HG02571 (cell line): ENCODE data around the gene SMAP1.
"Not testable (repeated sequence)": the region's sequence is repeated elsewhere in the genome, so short reads cannot be mapped to it uniquely, and the experiment has no call there.

Experiments
- ATAC-seq: cut with Tn5 transposase; IDR thresholded peaks from one replicate; pipeline ENCODE4 v1.9.1; 2021; ENCODE audit warnings: mild to moderate bottlenecking, moderate library complexity; ENCODE audit not compliant: unreplicated experiment

The SMAP1 gene

DNA sequence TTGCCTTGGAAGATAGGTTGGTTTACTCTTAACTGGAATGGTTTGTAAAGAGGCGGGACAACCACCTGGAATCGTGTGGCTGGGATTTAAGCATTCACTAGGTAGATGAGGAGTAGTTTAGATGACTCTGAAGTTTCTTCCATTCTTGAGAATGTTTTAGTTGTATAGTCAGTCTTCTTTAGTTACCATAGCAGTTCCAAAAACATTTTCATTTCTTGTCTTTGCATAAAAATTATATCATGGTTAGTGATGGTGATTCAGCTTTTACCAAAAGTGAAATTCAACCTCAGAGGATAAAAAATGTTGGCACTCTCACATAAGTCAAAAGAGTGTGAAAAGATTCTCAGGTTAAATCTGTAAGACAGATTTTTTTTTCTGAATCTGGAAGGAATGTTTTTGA lies 70.3 kb downstream of the SMAP1 start:
- no peak for ATAC-seq

DNA sequence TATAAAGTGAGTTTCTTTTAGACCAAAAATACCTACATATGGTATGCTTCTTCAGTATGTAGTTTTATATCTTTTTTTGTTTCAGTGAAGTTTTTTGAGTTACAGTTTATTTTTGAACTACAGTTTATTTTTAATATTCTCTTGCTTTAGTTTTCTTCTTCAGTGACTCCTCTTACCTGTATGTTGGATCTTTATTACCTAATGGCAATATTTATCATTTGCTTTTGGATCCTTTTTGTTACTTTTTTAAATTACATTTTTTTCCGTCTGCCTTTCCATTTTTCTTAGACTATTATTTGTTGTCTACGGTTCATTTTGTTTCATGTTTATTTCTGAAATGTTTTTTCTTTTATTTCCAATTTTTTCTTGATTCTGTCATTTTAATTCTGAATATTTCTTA lies 71.9 kb downstream of the SMAP1 start:
- no peak for ATAC-seq

DNA sequence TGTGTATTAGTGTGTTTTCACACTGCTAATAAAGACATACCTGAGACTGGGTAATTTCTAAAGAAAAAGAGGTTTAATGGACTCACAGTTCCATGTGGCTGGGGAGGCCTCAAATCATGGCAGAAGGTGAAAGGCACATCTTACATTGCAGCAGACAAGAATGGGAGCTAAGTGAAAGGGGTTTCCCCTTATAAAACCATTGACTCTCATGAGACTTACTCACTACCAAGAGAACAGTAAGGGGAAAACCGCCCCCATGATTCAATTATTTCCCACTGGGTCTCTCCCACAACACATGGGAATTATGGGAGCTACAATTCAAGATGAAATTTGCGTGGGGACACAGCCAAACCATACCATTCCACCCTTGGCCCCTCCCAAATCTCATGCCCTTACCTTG lies 73.1 kb downstream of the SMAP1 start:
- ATAC-seq = not testable (repeated sequence)

DNA sequence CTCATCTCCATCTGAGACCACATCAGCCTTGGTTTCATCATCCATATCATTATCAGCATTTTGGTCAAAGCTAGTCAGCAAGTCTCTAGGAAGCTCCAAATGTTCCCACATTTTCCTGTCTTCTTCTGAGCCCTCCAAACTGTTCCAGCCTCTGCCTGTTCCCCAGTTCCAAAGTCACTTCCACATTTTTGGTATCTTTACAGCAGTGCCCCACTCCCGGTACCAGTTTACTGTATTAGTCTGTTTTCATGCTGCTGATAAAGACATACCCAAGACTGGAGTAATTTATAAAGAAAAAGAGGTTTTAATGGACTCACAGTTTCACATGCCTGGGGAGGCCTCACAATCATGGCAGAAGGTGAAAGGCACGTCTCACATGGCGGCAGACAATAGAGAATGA lies 74.8 kb downstream of the SMAP1 start:
- not testable (repeated sequence) for ATAC-seq

DNA sequence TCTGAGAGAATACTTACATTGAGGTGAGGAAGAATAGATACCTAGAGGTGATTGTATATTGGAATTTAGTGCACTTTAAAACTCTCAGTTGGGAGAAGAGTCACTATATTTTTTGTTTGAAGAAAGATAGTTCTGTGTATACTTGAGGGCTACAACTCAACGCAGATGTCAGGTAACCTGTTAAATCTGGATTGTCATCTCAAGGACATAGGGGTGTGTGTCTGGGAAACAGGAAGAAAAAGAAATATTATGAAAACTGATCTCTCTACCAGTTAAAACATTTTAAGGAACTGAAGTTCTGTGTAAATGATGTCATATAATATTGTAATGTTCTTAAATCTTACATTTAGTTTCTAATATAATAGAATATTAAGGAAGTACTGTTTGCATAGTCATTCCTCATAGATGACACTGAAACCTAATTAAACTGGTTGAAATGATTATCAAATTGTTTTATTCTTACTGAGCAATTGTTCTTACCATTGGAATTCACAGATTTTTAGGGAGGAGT lies 86.2 kb downstream of the SMAP1 start:
- ATAC-seq = no peak

DNA sequence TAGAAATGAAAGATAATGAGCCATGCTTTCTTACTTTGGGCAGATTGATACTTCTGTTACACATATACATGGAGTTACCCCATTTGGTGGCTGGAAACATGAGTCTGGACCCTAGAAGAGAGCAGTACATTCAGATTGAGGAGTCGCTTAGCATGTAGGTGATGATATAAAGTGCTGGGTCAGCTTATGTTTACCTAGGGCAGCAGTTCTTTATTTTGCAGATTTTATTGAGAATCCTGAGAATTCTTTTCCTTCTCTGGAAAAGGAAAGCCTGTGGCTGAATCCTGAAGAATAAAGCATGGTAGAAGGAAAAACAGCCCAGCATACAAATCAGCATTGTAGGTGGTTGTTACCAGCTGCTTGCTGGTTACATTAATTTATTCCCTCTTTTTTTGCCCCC lies 91.2 kb downstream of the SMAP1 start:
- no peak for ATAC-seq

DNA sequence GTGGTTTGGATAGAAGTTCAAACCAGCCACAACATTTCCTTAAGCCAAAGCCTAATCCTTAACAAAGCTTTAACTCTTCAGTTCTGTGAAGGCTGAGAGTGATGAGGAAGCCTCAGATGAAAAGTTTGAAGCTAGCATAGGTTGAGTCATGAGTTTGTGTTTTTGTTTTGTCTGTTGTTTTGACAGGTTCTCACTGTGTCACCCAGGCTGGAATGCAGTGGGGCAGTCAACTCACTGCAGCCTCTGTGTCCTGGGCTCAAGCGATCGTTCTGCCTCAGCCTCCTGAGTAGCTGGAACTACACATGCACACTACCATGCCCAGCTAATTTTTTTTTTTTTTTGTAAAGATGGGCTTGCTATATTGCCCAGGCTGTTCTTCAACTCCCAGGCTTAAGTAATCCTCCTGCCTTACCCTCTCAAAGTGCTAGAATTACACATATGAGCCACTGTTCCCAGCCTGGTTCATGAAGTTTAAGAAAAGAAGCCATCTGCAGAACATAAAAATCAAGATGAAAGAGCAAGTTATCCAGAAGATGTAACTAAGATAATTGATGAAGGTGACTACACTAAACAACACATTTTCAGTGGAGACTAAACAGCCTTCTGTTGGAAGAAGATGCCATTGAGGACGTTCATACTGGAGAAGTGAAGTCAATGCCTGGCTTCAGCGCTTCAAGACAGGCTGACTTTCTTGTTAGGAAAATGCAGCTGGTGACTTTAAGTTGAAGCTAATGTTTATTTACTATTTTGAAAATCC lies 96.2 kb downstream of the SMAP1 start:
- no peak for ATAC-seq

DNA sequence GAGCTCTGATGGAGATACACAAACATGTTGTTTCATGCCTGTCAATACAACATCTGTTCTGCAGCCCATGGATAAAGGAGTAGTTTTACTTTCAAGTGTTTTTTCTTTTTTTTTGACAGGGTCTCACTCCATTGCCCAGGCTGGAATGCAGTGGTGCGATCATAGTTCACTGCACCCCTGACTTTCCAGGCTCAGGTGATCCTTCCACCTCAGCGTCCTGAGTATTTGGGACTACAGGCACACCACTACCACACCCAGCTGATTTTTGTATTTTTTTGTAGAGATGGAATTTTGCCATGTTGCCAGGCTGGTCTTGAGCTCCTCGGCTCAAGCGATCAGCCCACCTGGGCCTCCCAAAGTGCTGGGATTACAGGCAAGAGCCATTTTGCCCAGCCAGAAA lies 97.0 kb downstream of the SMAP1 start:
- ATAC-seq = no peak

DNA sequence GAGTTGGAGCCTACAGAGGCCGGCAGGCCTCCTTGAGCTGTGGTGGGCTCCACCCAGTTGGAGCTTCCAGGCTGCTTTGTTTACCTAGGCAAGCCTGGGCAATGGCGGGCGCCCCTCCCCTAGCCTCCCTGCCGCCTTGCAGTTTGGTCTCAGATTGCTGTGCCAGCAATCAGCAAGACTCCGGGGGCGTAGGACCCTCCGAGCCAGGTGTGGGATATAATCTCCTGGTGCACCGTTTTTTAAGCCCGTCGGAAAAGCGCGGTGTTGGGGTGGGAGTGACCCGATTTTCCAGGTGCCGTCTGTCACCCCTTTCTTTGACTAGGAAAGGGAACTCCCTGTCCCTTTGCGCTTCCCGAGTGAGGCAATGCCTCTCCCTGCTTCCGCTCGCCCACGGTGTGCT lies 103.7 kb downstream of the SMAP1 start:
- not testable (repeated sequence) for ATAC-seq

DNA sequence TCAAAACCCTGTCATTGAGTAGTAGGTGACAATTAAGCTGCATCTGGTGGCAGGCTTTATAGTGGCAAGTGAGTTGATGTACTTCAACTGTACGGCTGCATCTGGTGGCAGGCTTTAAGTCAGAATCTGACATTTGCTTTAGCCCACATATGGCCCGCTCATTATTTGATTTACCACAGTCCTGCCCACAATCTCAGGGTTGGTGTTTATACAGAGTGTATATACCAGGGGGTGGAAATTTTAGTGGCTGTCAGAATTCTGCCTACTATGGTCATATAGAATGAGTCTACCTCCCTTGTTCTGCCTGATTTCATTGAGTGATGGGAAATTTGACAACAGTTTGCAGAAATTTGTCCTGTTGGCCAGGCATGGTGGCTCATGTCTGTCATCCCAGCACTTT lies 112.3 kb downstream of the SMAP1 start:
- no peak for ATAC-seq

DNA sequence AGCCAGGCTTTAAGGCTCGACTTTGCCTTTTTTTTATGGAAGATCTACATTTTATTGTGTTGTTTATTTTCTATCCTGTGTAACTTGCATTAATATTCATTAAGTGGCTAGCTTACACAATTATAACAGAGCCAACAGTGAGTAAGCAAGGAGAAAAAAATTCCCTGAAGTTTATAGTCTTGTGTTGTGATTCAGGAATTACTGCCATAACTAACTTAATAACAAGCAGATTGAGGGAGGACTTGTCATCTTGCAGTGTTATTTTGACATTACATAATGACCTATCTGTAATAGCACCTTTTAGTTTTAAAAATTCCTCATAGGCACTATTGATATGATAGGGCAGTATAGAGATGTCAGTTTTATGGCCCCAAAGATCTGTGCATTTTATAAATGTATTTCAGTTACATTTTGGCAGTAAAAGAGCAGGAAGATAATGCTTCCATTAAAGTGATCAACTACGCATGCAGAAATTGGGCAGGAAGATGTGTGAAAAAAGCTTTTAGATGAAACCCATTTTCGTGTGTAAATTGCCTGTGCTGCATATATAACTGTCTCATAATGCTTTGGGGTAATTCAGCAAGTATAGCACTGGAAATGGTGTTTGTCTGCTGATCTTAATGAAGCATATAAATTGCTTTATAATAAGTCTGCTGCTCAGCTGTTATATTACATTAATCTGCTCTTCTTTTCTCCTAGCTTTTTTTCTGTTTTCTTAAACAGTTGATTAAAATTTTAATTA lies 123.0 kb downstream of the SMAP1 start:
- no peak for ATAC-seq

DNA sequence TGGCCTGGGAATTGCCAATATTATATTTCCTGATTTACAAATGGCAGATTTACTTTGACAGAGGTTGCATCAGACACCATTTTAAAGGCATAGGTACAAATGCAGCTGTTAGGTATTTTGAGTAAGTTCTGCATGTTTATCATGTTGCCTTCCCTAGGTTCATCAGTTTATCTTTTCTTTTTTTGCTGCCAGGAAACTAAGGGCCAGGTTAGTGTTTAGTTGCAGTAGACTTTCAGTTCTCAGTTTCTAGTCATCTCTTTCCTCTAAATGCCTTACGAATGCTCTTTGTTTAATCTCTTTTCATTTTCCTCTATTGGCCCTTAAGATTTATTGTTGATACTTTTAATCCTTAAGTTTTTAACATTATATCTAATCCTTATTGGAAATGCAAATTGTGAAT lies 129.9 kb downstream of the SMAP1 start:
- peak; percentile 96 for ATAC-seq

DNA sequence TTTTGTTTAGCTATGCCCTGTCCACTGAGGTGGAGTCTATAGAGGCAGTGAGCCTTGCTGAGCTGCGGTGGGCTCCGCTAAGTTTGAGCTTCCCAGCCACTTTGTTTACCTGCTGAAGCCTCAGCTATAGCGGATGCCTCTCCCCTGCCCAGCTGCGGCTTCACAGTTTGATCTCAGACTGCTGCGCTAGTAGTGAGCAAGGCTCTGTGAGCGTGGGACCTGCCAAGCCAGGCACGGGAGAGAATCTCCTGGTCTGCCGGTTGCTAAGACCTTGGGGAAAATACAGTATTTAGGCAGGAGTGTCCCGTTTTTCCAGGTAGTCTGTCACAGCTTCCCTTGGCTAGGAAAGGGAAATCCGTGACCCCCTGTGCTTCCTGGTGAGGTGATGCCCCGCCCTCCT lies 138.4 kb downstream of the SMAP1 start:
- no peak for ATAC-seq

DNA sequence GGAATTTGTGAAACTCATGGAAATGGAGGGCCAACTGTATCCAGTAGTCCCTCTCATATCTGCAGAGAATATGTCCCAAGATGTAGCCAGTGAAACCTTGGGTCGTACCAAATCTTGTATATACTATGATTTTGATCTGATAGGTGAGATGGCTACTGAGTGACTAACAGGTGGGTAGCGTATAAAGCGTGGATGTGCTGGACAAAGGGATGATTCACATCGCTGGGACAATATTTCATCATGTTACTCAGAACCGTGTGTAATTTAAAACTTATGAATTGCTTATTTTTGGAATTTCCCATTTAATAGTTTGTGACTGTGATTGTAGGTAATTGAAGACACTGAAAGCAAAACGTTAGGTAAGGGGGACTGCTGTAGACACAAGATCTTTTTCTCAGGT lies 144.1 kb downstream of the SMAP1 start:
- ATAC-seq = no peak

DNA sequence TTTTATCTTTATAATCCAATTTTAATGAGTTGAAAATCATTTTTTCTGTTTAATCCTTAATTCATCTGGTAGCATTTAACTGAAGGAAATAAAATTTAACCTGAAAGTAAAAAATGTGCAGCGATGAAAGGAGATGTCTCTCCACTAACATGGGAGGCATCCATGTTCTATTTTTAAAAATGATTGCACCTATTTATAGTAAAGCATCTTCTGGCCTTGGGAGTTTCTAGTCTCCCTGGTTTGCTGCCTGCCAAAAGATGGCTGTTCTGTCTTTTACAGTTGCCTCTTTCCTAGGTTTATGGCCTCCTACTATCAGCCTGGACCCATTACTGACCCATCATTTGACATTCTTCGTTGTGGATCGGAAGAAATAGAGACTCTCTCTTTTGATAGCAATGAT lies 146.2 kb downstream of the SMAP1 start:
- no peak for ATAC-seq

DNA sequence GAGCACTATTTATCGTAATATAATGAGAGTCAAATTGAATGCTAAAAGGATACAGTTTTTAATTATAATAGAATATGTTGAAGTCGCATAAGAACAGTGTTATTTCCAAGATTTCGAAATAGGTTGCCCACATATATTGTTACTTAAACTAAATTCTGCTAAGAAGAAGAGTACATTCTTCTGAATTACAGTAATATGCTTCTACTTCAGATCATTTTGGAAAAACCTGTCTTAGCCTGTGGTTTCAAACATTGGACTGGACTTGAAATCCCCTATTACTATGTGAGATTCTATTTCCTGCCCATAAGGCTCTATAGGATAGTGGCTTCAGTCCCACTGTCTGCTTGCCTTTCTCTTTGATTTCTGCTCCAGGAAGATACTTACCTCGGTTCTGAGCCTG lies 152.0 kb downstream of the SMAP1 start:
- ATAC-seq = no peak

DNA sequence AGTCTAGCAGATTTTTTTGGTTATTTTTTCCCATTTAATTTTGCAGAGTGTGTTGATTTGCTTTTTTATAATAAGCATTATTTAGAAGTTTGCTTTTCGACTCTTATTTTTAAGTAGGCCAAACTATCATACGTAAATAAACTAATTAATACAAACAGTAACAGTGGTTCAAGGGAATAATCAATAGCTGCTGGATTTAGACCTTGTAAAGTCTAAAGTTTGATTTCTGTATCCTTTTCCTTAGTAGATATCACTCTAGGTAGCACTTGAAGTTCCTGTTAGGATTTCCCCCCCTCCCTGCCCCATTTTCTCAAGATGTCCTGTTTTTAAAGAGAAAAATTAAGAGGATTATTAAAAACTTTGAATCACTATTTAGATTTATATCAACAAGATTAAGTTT lies 153.1 kb downstream of the SMAP1 start:
- no peak for ATAC-seq

DNA sequence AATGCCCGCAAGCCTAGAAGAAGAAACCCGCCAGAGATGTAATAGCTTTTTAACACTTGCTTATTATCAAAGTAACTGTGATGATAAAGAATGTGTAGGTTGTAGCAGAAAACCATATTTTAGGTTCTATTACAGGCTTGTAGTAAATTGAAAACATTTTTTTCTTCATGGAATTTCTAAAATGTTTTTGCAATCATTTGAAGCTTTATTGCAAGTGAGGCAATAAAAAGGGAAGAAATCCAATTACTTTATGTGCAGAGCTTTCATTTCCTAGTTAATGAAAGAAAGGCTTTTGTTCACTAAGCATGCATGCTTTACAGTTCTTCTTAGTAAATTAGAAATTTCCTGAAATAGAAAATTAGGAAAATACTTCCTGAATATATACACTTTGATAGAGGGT lies 154.1 kb downstream of the SMAP1 start:
- ATAC-seq = no peak

DNA sequence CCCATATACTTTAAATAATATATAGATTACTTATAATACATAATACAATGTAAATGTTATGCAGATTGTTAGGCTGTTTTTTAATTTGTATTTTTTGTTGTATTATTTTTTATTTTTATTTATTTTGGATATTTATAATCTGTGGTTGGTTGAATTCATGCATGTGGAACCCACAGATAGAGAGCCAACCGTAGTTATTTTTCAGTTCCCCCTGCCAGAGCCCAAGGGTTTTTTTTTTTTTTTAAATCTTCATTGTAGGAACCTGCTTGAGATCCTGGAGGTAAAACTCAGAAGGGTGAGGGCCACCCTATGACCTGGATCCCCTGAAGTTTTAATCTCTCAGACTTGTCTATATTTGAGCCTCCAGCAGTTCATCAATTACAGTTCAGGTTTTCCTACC lies 156.0 kb downstream of the SMAP1 start:
- no peak for ATAC-seq

DNA sequence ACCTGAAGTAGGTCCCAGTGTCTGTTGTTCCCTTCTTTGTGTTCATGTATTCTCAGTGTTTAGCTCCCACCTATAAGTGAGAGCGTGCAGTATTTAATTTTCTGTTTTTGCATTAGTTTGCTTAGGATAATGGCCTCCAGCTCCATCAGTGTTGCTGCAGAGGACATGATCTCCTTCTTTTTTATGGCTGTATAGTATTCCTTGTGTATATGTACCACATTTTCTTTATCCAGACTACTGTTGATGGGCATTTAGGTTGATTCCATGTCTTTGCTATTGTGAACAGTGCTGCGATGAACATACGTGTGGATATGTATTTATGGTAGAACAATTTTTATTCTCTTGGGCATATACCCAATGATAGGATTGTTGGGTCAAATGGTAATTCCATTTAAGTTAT lies 163.7 kb downstream of the SMAP1 start:
- no peak for ATAC-seq

DNA sequence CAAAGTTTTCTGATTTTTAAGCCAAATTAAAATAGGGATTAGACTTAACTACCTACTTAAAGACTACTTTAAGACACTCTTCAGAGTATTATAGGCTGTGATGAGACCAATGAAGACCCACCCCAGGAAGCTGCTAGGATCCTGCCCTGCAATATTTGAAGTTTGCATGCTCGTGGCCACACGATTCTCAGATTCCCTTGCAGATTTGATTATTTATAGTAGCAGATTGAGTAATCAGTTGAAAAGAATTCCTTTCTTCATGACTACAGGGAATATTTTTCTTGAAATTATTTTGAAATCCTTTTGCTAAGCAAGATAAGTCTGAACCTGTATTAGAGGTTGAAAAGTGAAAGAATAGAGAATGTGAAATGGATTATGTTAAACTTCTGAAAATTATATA lies 166.8 kb downstream of the SMAP1 start:
- ATAC-seq = no peak

DNA sequence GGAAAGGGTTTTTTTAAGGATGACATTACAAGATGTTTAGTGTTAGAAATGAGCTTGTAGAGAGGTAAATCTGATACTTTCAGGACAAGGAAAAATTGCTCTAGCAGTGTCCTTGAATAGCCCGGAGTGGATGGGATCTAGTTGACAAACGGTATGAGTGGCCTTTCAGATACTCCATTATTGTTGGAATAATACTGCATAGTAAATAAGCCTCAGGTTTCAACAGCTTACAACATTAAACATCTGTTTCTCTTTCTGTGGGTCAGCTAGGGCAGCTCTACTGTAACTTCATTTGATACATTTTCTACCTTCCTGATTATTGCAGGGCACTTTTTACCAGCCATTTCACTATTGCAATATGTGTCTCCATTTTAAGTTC lies 171.2 kb downstream of the SMAP1 start:
- no peak for ATAC-seq
